Cardiac fibroblast (primary cell): ENCODE data around the gene MFSD12.
"Not testable (repeated sequence)": the region's sequence is repeated elsewhere in the genome, so short reads cannot be mapped to it uniquely, and the experiment has no call there.

Source experiments
- DNase-seq, 2 donors: peaks; one replicate each; pipeline versions ENCODE4 v3.0.0 to v3.0.0-alpha.2; 2010; ENCODE audit warnings: low read depth in 2 of 2
- H3K4me3 ChIP-seq, 2 donors: replicated peaks in 1 of 2; 1 replicate in 1 of 2; 2 replicates in 1 of 2; pipeline ENCODE4 v1.5.1; 2011; ENCODE audit warnings: low read depth in 2 of 2, low read length in 2 of 2, mild to moderate bottlenecking in 2 of 2, moderate library complexity in 1 of 2
- TF ChIP-seq, protein P1 (sequence below): IDR thresholded peaks from one replicate; pipeline ENCODE4 v1.5.1; 2011; ENCODE audit warnings: low read depth, mild to moderate bottlenecking, low read length, inconsistent platforms

MFSD12 gene

DNA sequence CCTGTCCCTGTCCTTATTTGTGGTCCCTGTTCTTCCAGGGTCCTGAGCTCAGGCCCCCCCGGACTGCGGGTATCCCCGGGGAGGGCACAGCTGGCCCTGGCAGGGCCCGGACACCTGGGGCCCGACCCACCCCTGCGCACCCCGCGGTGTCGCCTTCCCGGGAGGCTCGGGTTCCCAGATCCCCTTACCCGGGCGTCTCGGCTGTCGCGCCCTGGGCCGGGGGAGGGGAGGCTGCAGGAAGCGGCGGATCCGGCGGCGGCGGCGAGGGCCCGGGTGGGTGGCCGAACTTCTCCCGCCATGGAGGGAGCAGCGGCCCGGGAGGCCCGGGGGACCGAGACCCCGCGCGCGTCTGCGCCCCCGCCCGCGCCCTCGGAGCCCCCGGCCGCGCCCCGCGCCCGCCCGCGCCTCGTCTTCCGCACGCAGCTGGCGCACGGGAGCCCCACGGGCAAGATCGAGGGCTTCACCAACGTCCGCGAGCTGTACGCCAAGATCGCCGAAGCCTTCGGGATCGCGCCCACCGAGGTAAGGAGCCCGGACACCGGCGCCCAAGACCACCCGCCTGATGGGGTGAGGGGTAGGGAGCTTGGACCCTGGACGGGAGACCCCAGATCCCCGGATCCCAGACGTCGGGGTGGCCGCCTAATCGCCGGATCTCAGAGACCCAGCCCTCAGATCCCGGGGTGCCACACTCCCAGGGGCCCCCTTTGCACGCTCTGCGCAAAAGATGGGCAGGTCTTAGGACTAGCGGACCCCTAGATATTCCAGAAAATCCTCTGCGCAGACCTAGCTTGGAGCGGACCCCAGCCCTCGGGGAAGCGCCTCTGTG, 28.1 kb upstream of the MFSD12 start, which contains the start of gene GIPC3:
Gene GIPC3, plus strand, starts transcription at position 178 of the 826 bp plus-strand sequence. Its CDS starts 120 bp downstream, at position 298.
- TF ChIP-seq, protein P1, sequence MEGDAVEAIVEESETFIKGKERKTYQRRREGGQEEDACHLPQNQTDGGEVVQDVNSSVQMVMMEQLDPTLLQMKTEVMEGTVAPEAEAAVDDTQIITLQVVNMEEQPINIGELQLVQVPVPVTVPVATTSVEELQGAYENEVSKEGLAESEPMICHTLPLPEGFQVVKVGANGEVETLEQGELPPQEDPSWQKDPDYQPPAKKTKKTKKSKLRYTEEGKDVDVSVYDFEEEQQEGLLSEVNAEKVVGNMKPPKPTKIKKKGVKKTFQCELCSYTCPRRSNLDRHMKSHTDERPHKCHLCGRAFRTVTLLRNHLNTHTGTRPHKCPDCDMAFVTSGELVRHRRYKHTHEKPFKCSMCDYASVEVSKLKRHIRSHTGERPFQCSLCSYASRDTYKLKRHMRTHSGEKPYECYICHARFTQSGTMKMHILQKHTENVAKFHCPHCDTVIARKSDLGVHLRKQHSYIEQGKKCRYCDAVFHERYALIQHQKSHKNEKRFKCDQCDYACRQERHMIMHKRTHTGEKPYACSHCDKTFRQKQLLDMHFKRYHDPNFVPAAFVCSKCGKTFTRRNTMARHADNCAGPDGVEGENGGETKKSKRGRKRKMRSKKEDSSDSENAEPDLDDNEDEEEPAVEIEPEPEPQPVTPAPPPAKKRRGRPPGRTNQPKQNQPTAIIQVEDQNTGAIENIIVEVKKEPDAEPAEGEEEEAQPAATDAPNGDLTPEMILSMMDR = no peak
- DNase-seq = no peak
- H3K4me3 ChIP-seq = peak within 1 kb of the TSS in 1 of 2 donors; percentile 17

GRCh38 chr19:3584036-3584802, 26.8 kb upstream of the MFSD12 start:
- DNase-seq, H3K4me3 ChIP-seq: not testable (repeated sequence)

DNA sequence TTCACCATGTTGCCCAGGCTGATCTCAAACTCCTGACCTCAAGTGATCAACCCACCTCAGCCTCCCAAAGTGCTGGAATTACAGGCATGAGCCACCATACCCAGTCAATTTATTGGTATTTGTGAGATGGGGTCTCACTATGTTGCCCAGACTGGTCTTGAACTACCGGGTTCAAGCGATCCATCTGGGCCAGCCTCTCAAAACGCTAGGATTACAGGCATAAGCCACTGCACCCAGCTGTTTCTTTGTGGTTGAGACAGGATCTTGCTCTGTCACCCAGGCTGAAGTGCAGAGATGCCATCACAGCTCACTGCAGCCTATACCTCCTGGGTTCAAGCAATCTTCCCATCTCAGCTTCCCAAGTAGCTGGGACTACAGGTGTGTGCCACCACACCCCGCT, 24.4 kb upstream of the MFSD12 start:
- not testable (repeated sequence) for H3K4me3 ChIP-seq, DNase-seq

DNA sequence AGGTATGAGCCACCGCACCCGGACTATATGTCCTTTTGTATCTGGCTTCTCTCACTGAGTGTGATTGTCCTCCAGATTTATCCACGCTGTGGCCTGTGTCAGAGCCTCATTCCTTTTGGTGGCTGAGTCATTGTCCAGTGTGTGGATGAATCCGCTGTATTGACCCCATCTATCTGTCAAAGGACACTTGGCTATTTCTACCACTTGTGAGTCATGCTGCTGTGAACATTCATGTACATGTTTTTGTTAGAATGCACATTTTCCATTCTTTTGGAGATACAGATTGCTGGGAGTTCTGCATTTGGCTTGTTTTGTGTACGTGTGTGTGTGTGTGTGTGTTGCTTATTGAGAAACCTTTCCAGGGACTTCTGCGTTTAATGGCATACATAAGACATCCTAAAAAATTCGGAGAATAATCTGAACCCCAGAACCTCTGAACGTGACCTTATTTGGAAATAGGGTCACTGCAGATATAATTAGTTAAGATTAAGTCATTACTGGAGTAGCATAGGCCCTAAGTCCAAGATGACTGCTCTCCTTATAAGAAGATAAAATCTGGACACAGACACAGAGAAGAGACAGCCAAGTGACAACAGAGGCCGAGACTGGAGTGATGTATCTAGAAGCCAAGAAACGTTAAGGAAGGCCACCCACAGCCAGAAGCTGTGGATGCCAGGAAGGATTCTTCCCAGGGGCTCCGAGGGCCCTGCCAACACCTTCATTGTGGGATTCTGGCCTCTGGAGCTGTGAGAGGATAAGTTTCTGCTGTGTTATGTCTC, 23.0 kb upstream of the MFSD12 start:
- no peak overlapping the region for H3K4me3 ChIP-seq
- DNase-seq = peak; percentile 92 to 97
- TF ChIP-seq, protein P1 = no peak

GRCh38 chr19:3578390-3578789, 21.0 kb upstream of the MFSD12 start:
- DNase-seq = no peak
- TF ChIP-seq, protein P1 = no peak
- no peak overlapping the region for H3K4me3 ChIP-seq

- DNase-seq = no peak
- no peak overlapping the region for H3K4me3 ChIP-seq
- TF ChIP-seq, protein P1 = no peak
Measured at GRCh38 chr19:3577723-3578344, 20.4 kb upstream of the MFSD12 start.

- H3K4me3 ChIP-seq = peak overlapping the region; percentile 25 to 26
- TF ChIP-seq, protein P1 = no peak
Measured at GRCh38 chr19:3576696-3577443, 19.5 kb upstream of the MFSD12 start.

More at GRCh38 chr19:3576696-3577443, 19.5 kb upstream of the MFSD12 start:
- DNase-seq = peak; percentile 64 to 79
